Stimulated activated CD4-positive, alpha-beta T cell treated with anti-CD3 and anti-CD28 coated beads, Interleukin-2, amount 100 ng/mL, for 24 hours (primary cell): ENCODE results near the gene PCDH12.

ENCODE experiments used
- DNase-seq, 2 donors: peaks; one replicate each; pipeline ENCODE4 v3.0.0-alpha.2; 2020

Gene PCDH12

DNA sequence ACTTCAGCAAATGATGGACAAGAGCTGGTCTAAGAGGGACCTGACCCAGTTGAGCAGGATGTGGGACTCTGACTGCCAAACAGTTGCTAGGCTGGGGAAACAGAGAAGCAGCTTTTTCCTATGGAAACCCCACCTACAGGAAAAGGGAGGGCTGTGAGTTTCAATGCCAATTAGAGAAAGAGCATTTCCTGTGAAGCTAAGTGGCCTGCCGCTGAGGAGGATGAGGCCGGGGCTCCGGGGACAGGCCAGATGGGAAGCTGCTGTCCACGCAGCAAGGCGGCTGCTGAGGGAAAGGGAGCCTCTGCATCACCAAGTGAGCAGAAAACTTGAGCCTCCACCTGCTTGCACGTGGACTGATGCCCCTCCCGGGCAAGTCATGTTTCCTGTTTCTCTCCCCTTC lies at the start of gene PCDH12:
TSS of gene PCDH12 (minus strand) at position 90 of the 400 bp plus-strand sequence. CDS start 351 bp downstream, outside the sequence.
- DNase-seq = peak in 1 of 2 donors; percentile 28

GRCh38 chr5:142007237-142007544 lies 49.2 kb upstream of the PCDH12 start:
- DNase-seq = no peak

DNA sequence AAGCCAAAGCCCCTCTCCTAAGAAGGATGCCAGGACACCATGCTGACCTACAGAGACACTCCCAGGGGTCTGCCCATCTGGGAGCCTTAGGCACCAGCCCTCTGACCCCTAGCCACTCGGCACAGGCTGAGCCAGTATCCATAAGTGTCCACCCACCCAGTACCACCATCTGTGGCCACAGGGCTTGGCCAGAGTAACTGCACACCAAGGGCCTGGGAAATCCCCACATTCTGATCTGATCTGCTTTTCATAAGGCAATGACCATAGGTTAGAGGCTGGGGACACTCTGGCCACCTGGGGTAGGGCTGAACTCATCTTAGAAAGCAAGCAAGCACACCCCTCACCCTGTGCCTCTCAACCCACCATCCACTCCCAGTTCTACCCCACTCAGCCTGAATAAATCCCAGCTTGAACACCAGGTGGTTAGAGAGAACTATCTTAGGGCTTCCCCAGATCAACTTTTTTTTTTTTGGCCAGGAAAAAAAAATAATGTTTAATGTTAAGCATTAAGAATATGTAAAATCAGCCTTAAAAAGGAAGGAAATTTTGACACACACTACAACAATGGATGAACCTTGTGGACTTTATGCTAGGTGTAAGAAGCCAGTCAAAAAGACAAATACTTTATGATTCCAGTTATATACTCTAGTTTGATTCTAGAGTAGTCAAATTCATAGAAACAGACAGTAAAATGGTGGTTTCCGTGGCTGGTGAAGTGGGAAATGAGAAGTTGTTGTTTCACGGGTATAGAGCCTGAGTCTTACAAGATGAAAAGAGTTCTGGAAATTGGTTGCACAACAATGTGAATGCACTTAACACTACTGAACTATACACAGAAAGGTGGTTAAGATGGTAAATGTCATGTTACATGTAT lies 48.6 kb upstream of the PCDH12 start:
- no peak for DNase-seq

- no peak for DNase-seq
Measured at GRCh38 chr5:142003266-142003800, 45.3 kb upstream of the PCDH12 start.

DNA sequence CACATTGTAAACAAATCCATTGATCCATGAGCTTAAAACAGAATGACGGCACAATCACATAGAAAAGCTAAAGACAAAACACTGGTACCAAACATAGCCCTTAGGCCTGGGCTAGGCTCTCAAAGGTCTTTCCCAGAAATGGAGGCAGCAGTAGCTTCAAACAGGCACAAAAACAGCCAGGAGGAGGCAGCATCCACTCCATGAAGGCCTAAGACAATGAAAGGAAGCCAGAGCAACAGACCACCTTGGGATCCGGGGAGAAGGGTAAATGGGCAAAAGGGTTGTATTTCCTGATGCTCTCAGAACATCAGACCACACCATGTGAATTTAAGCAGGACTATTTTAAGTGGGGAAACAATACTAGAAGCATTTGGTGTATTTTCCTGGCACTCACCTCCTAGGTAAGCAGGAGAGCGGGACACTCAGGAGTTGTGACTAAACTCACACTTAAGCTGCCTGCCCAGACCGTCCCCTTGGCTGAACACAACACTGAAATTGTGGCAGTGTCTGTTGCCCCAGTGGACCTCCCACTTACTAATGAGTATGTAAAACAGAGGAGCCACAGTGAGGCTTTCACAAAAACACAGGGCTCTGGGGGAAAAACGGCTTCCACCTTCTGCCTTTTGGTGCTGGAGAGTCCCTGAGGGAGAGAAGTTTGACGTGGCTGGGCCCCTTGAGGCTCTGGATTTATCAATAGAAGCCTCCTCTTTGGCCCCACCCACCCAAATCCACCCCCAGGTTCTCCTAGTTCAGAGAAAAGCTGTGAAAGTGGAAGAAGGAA lies 42.9 kb upstream of the PCDH12 start:
- DNase-seq = no peak

GRCh38 chr5:142000173-142000572 lies 42.2 kb upstream of the PCDH12 start:
- DNase-seq = no peak

- DNase-seq = no peak
Measured at GRCh38 chr5:141997358-141997960, 39.5 kb upstream of the PCDH12 start.

- no peak for DNase-seq
Measured at GRCh38 chr5:141995656-141996055, 37.7 kb upstream of the PCDH12 start.

DNA sequence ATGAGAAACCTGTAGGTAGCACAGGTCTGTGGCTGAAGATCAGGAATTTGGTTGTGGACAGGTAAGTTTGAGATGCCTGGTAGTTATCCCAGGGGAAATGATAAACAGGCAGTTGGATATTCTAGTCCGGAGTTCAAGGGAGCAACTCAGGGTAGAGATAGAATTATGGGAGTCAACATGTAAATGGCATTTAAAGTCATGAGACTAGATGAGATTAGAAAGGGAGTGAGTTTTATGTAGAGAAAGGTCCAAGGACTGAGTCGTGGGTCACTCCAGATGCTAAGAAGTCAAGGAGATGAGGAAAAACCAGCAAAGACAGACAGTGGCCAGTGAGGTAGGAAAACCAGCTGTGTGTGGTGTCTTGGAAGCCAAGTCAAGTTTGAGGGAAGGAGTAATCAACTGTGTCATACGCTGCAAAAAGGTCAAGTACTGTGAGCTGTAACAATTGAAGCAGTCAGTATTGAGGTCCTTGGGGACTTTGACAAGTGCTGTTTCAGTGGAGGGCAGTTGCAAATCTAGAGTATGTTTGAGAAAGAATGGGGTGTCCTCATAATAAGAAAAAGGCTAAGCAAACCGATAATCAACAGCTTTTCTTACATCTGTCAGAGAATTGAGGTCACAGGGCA lies 36.6 kb upstream of the PCDH12 start:
- no peak for DNase-seq

- peak; percentile 84 to 90 for DNase-seq
Measured at GRCh38 chr5:141992349-141992963, 34.5 kb upstream of the PCDH12 start.

GRCh38 chr5:141989720-141990119 lies 31.7 kb upstream of the PCDH12 start:
- no peak for DNase-seq

DNA sequence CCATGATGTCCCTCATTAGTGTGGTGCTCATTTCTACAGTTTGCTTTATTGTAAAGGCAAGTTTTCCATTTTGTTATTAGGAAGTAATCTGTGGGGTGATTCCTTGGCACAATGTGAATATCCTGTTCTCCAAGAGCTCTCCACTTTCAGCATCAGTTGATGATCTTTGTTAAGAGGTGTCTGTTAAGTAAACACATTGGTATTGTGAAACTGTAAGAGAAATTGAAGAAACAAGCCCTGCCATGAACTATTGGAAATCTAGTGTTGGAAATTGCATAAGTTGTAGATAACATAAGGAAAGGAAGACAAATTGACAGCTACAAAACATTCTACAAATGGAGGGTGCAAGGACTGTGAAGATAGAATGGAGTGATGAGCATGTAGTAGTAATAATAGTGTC lies 28.1 kb upstream of the PCDH12 start:
- no peak for DNase-seq

DNA sequence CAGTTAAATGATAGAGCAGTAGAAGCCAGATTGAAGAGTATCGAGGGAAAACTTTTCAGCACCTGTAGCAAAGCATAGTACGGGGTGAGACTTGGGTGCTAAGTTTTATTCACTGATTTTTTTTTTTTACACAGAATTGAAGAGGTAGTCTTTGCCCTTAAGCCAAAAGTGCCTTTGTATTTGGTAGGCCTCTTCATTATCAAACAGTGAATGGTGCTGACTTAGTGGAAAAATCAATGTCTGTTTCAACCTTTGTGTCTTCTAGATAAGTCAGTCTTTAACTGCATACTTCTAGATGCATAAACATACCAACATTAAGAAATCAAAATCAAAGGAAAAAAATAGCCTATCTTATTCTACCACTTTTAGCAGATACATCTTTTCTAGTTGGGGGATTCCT lies 24.6 kb upstream of the PCDH12 start:
- DNase-seq = no peak

DNA sequence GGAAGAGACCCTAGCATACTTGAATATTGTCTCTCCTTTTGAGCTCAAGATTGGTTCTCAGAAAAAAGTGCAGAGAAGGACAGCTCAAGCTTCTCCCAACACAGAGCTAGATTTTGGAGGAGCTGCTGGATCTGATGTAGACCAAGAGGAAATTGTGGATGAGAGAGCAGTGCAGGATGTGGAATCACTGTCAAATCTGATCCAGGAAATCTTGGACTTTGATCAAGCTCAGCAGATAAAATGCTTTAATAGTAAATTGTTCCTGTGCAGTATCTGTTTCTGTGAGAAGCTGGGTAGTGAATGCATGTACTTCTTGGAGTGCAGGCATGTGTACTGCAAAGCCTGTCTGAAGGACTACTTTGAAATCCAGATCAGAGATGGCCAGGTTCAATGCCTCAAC lies 20.4 kb upstream of the PCDH12 start:
- no peak for DNase-seq

DNA sequence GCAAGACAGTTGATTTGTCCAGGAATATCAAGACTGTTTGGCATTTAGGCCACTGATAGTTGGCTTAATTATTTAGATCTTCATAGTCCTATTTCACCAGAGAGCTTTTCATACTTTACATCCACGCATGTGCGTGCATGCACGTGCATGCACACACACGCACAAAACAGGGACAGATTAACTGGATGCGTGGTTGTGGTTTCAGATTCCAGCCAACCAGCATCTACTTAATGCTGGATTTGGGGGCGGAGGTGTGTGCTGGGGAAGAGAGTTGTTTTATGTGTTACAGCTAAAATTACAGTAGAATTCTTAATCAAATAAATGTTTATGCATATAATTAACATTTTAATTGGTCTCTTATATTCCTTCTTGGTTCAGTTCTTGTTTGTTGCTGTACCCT lies 18.2 kb upstream of the PCDH12 start:
- no peak for DNase-seq

- DNase-seq = no peak
Measured at GRCh38 chr5:141973871-141974595, 16.0 kb upstream of the PCDH12 start.

DNA sequence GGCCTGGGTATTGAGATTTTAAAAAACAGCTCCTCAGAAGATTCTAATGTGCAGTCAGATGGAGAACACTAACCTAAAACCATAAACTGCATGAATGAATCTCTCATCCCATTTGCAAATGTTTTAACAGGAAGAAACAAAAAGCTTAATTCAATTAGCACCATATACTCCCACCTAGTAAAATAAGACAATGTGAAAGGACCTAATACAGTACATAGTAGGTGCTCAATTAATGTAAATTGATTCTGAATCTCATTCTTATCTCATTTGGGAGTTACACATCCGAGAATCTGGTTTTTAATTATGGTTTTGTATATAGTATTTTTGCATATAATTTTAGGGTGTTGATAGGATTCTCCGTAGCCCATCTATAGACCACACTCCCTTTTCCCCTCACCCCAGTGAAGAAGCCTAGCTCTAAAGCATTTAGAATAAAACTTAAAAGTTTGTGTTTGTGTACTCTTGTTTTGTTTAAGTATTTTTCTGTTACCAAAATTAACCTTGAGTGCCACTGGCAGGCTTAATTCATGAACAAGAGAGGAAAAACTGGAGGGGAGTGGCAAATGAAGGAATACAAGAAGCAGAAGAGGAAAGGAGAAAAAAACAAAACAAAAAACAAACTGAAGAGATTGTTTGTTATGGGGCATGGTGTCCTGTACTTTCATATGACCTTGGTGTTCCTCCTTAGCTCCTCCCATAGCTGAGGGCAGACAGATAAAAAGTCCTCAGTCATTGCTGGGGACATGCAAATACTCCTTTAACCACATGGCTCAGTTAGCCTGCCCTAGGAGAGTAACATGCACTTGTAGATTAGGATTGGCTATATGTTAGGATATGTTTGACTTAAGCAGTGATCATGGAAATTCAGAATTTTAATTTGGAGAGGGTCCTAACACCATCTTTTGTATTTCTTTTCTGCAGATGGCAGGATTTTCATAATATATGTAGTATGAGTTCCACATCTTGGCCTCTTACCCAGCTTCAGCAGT lies 12.1 kb upstream of the PCDH12 start:
- DNase-seq = no peak

GRCh38 chr5:141968914-141969608 lies 11.1 kb upstream of the PCDH12 start, which contains the start of gene RNF14:
RNF14 (plus strand) TSS chr5:141969105; CDS start chr5:141973589, 4,484 bp downstream.
- DNase-seq = peak; percentile 93 to 95

- DNase-seq = no peak
Measured at GRCh38 chr5:141966963-141967333, 8.9 kb upstream of the PCDH12 start.
